H9 (cell line): ENCODE measurements around the gene GSG1L. TPM values are rescaled to one million over a fixed set of nuclear protein-coding genes. Genes with fewer than 3 reads are reported as not detected.

Experiments used
- DNase-seq: peaks from one replicate; pipeline ENCODE4 v3.0.0-alpha.2; 2017
- H2AFZ ChIP-seq: one replicate; pipeline ENCODE4 v1.6.1; 2013; ENCODE audit warnings: mild to moderate bottlenecking, low read length, control low read depth, moderate library complexity
- H2AK5ac ChIP-seq: 2 replicates; pipeline ENCODE4 v1.6.1; 2013; ENCODE audit warnings: low read length, control low read depth, mixed read lengths; ENCODE audit not compliant: insufficient read length
- H2BK120ac ChIP-seq: one replicate; pipeline ENCODE4 v1.6.1; 2013; ENCODE audit warnings: low read depth, mild to moderate bottlenecking, low read length, control low read depth, inconsistent platforms; ENCODE audit not compliant: poor library complexity, severe bottlenecking
- H2BK12ac ChIP-seq: 2 replicates; pipeline ENCODE4 v1.6.1; 2013; ENCODE audit warnings: low read length, control low read depth, mixed read lengths, low read depth; ENCODE audit not compliant: insufficient read length
- H2BK15ac ChIP-seq: 2 replicates; pipeline ENCODE4 v1.6.1; 2013; ENCODE audit warnings: low read depth, low read length, control low read depth
- H2BK20ac ChIP-seq: one replicate; pipeline ENCODE4 v1.6.1; 2013; ENCODE audit warnings: low read depth, mild to moderate bottlenecking, low read length, control low read depth, inconsistent platforms; ENCODE audit not compliant: poor library complexity, severe bottlenecking
- H2BK5ac ChIP-seq: 2 replicates; pipeline ENCODE4 v1.6.1; 2013; ENCODE audit warnings: low read length, control low read depth, mixed read lengths; ENCODE audit not compliant: insufficient read length
- H3K14ac ChIP-seq: 2 replicates; pipeline ENCODE4 v1.6.1; 2013; ENCODE audit warnings: low read length, control low read depth; ENCODE audit not compliant: insufficient read depth
- H3K18ac ChIP-seq: 2 replicates; pipeline ENCODE4 v1.6.1; 2013; ENCODE audit warnings: low read depth, mild to moderate bottlenecking, mixed read lengths, low read length, control low read depth; ENCODE audit not compliant: insufficient read length
- H3K23ac ChIP-seq: 2 replicates; pipeline ENCODE4 v1.6.1; 2013; ENCODE audit warnings: low read length, control low read depth, mixed read lengths, low read depth; ENCODE audit not compliant: insufficient read length
- H3K23me2 ChIP-seq: 2 replicates; pipeline ENCODE4 v1.6.1; 2013; ENCODE audit warnings: low read depth, mild to moderate bottlenecking, mixed read lengths, low read length, control low read depth; ENCODE audit not compliant: insufficient read length, poor library complexity, severe bottlenecking
- H3K27ac ChIP-seq: 2 replicates; pipeline ENCODE4 v1.5.1; 2013; ENCODE audit warnings: low read length, control low read depth, mixed read lengths, low read depth; ENCODE audit not compliant: insufficient read length
- H3K27me3 ChIP-seq: 2 replicates; pipeline ENCODE4 v1.6.1; 2013; ENCODE audit warnings: low read length, control low read depth, inconsistent platforms; ENCODE audit not compliant: insufficient read depth
- H3K4ac ChIP-seq: 2 replicates; pipeline ENCODE4 v1.6.1; 2013; ENCODE audit warnings: low read depth, mild to moderate bottlenecking, control low read depth, inconsistent platforms, low read length, moderate library complexity
- H3K4me1 ChIP-seq: 2 replicates; pipeline ENCODE4 v1.6.1; 2013; ENCODE audit warnings: low read length, control low read depth, inconsistent platforms; ENCODE audit not compliant: insufficient read depth
- H3K4me2 ChIP-seq: 2 replicates; pipeline ENCODE4 v1.6.1; 2013; ENCODE audit warnings: low read length, control low read depth, mixed read lengths; ENCODE audit not compliant: insufficient read length, insufficient read depth
- H3K56ac ChIP-seq: 2 replicates; pipeline ENCODE4 v1.6.1; 2013; ENCODE audit warnings: low read depth, mild to moderate bottlenecking, mixed read lengths, low read length, control low read depth; ENCODE audit not compliant: insufficient read length
- H3K79me1 ChIP-seq: 2 replicates; pipeline ENCODE4 v1.6.1; 2013; ENCODE audit warnings: low read depth, mild to moderate bottlenecking, moderate library complexity, low read length, control low read depth, inconsistent platforms; ENCODE audit not compliant: insufficient read depth, poor library complexity, severe bottlenecking
- H3K79me2 ChIP-seq: 2 replicates; pipeline ENCODE4 v1.6.1; 2013; ENCODE audit warnings: low read length, control low read depth, inconsistent platforms; ENCODE audit not compliant: insufficient read depth
- H3K9ac ChIP-seq: 2 replicates; pipeline ENCODE4 v1.6.1; 2013; ENCODE audit warnings: low read length, control low read depth, mixed read lengths; ENCODE audit not compliant: insufficient read length; ENCODE audit errors: extremely low read depth
- H3K9me3 ChIP-seq: one replicate; pipeline ENCODE4 v1.6.1; 2013; ENCODE audit warnings: low read depth, low read length, inconsistent platforms; ENCODE audit not compliant: control insufficient read depth
- H3T11ph ChIP-seq: one replicate; pipeline ENCODE4 v1.6.1; 2013; ENCODE audit warnings: mild to moderate bottlenecking, low read length, control low read depth, inconsistent platforms
- H4K20me1 ChIP-seq: one replicate; pipeline ENCODE4 v1.6.1; 2013; ENCODE audit not compliant: control insufficient read depth, insufficient read length, insufficient read depth
- H4K5ac ChIP-seq: 2 replicates; pipeline ENCODE4 v1.6.1; 2013; ENCODE audit warnings: low read depth, mild to moderate bottlenecking, mixed read lengths, low read length, control low read depth; ENCODE audit not compliant: insufficient read length
- H4K8ac ChIP-seq: replicated peaks from 2 replicates; pipeline ENCODE4 v1.6.1; 2013; ENCODE audit warnings: low read length, control low read depth, mixed read lengths, low read depth; ENCODE audit not compliant: insufficient read length
- H4K91ac ChIP-seq: 2 replicates; pipeline ENCODE4 v1.6.1; 2013; ENCODE audit warnings: low read depth, mild to moderate bottlenecking, moderate library complexity, mixed read lengths, low read length, control low read depth; ENCODE audit not compliant: insufficient read length
- H3K27ac Mint-ChIP-seq, 3 experiments: 2 replicates in 2 of 3; 3 replicates in 1 of 3; pipeline ENCODE4 v1.8.0; 2020 to 2021; ENCODE audit warnings: mixed read lengths in 3 of 3, mild to moderate bottlenecking in 1 of 3, moderate library complexity in 1 of 3
- H3K27me3 Mint-ChIP-seq: 2 replicates; pipeline ENCODE4 v1.8.0; 2021; ENCODE audit warnings: low read depth, mild to moderate bottlenecking, moderate library complexity, mixed read lengths
- H3K36me3 Mint-ChIP-seq, 3 experiments: 2 replicates in 2 of 3; 3 replicates in 1 of 3; pipeline ENCODE4 v1.8.0; 2020 to 2021; ENCODE audit warnings: low read depth in 3 of 3, mixed read lengths in 3 of 3; ENCODE audit not compliant: insufficient read depth in 1 of 3
- H3K4me1 Mint-ChIP-seq, 2 experiments: 2 replicates each; pipeline ENCODE4 v1.8.0; 2020; ENCODE audit warnings: mixed read lengths in 2 of 2
- H3K4me3 Mint-ChIP-seq, 2 experiments: 2 replicates in 1 of 2; 3 replicates in 1 of 2; pipeline ENCODE4 v1.8.0; 2020 to 2021; ENCODE audit warnings: mild to moderate bottlenecking in 2 of 2, mixed read lengths in 2 of 2, moderate library complexity in 1 of 2
- H3K9me3 Mint-ChIP-seq, 2 experiments: 2 replicates in 1 of 2; 3 replicates in 1 of 2; pipeline ENCODE4 v1.8.0; 2020; ENCODE audit warnings: mild to moderate bottlenecking in 2 of 2, mixed read lengths in 2 of 2, moderate library complexity in 1 of 2
- WGBS: extraction: QIAGEN DNeasy Blood & Tissue Kit; methylation state at CpG from one replicate; pipeline ENCODE4 v1.1.7; 2013; ENCODE audit warnings: missing lambda C conversion rate, low lambda C conversion rate, mixed read lengths; ENCODE audit not compliant: insufficient read length; ENCODE audit errors: extremely low coverage; 5-methylcytosine and 5-hydroxymethylcytosine counted together
- total RNA-seq: library from RNA; stranded (reverse); gene quantifications from 2 replicates; pipeline ENCODE4 v1.2.1, GENCODE V29; 2021
- TF ChIP-seq, protein P1 (sequence below): fragments of 200-600 bp; sonication (generic); conservative IDR thresholded peaks from 3 replicates; pipeline ENCODE4 v1.8.0; 2021; ENCODE audit warnings: antibody characterized with exemption, mild to moderate bottlenecking

Gene GSG1L
- total RNA-seq, 1 experiment from 2014 or later: 0.35 TPM

DNA sequence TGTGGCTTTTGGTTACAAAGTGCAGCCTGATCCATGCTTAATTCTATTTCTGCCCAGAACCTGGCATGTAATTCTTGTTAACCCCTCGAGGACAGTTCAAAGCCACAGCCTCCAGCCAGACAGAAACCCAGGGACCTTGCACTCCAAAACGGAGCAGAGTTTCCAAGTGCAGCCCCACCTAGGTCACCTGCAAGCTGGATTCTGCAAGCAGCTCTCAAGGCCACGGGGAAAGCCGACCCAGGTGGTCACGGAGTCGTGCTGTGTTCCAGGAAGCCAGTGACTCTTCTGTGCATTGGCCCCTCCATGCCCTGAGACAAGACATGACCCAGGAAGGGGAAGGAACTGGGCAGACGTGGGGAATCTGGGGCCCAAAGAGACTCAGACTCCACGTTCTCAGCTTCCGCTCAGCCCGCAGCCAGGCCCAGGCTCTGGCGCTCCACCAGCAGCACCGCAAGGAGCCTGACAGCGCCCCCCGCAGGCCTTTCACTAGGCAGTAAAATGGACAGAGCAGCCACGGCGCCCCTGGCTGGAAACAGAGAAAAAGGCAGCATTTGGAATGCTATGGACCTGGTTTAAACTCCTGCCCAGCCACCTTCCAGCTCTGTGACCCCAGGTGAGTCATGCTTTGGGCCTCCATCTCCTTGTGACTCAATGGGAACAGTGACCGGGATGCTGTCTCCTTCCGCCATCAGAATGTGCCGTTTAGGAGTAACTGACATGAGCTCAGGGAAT is 27.3 kb upstream of the GSG1L start:
- no peak overlapping the region for H3K4me2 ChIP-seq
- no peaks in the 10 kb centered on the region; the same call in 1 of the 2 replicates for H3K27me3 Mint-ChIP-seq

More for the DNA sequence above, 27.3 kb upstream of the GSG1L start:
- Histone ChIP-seq H3T11ph (no peak overlapping the region), H3K4ac (no peak overlapping the region), H2BK12ac (no peak overlapping the region), H3K79me2 (no peaks in the 10 kb centered on the region), H3K9me3 (no peaks in the 10 kb centered on the region), H2BK5ac (no peak overlapping the region), H4K8ac (no peak overlapping the region), H2BK120ac (no peak overlapping the region), H2AFZ (no peak overlapping the region), H3K79me1 (no peaks in the 10 kb centered on the region), H4K5ac (no peak overlapping the region), H3K27ac (no peak overlapping the region), H3K23ac (no peak overlapping the region), H3K9ac (no peak overlapping the region), H2BK20ac (no peak overlapping the region), H3K4me1 (0 out of 2 replicates have a peak, but pooled peaks cover 9% of the 10 kb centered on the region), H3K56ac (no peak overlapping the region), H2AK5ac (no peak overlapping the region), H3K14ac (no peak overlapping the region), H3K27me3 (no peaks in the 10 kb centered on the region), H3K23me2 (peaks cover 4% of the 10 kb centered on the region), H4K20me1 (peaks cover 2% of the 10 kb centered on the region), H3K18ac (no peak overlapping the region), H4K91ac (no peak overlapping the region), H2BK15ac (no peak overlapping the region)
- no peak overlapping the region for H3K4me3 Mint-ChIP-seq
- peak; percentile 88 for DNase-seq
- no CpG with 5 or more reads among the region's 19 CpGs for WGBS
- peak overlapping the region in 2 of 3 experiments; percentile 44 to 86; a peak in 4 of 7 replicates for H3K27ac Mint-ChIP-seq
- H3K4me1 Mint-ChIP-seq: peaks cover 29% of the 10 kb centered on the region in 2 experiments
- TF ChIP-seq, protein P1, sequence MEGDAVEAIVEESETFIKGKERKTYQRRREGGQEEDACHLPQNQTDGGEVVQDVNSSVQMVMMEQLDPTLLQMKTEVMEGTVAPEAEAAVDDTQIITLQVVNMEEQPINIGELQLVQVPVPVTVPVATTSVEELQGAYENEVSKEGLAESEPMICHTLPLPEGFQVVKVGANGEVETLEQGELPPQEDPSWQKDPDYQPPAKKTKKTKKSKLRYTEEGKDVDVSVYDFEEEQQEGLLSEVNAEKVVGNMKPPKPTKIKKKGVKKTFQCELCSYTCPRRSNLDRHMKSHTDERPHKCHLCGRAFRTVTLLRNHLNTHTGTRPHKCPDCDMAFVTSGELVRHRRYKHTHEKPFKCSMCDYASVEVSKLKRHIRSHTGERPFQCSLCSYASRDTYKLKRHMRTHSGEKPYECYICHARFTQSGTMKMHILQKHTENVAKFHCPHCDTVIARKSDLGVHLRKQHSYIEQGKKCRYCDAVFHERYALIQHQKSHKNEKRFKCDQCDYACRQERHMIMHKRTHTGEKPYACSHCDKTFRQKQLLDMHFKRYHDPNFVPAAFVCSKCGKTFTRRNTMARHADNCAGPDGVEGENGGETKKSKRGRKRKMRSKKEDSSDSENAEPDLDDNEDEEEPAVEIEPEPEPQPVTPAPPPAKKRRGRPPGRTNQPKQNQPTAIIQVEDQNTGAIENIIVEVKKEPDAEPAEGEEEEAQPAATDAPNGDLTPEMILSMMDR: peak; percentile 84
- H3K36me3 Mint-ChIP-seq: no peaks in the 10 kb centered on the region
- no peaks in the 10 kb centered on the region; a peak in 1 of 5 replicates for H3K9me3 Mint-ChIP-seq
